ENCODE results near the gene SSBP4.
A peak's percentile ranks its signal among the peaks of the same experiment; 100 is the strongest.

SSBP4 gene

DNA sequence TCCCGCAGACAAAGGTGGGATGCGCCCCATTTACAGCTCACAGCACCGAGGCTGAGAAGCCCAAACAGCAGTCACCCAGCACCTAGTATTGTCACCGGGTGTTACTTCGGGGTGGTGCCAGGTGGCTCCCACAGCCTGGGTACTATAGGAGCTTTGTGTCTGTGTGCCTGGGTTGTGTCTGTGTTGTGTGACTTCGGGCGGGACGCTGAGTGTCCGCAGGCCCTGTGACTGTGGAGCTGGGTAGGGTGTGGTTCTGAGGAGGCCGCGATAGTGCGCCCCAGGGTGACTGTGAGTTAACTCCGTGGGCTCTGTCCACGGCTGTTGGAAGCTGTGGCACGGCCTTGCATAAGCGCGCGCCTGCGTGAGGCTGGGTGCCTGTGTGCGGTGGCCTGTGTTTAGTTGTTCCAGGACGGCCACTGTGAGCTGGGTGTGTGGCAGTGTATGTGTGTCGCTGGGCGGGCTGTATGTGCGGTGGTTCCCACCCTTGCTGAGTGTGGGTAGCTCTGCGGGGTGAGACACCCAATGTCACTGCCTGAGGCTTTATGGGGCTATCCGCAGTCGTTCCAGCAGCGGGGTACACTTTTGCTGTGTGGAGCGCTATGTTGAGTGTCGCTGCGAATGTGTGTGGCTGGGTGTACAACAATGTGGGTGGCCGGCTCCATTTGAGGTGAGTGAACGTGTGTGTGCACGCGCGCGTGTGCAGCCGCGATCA, 559 bp upstream of the SSBP4 start:
- H3K27ac ChIP-seq, result peak overlapping the region; percentile 86
- DNase-seq (ENCODE audit: low spot score), result no peak
- TF ChIP-seq, protein P1, sequence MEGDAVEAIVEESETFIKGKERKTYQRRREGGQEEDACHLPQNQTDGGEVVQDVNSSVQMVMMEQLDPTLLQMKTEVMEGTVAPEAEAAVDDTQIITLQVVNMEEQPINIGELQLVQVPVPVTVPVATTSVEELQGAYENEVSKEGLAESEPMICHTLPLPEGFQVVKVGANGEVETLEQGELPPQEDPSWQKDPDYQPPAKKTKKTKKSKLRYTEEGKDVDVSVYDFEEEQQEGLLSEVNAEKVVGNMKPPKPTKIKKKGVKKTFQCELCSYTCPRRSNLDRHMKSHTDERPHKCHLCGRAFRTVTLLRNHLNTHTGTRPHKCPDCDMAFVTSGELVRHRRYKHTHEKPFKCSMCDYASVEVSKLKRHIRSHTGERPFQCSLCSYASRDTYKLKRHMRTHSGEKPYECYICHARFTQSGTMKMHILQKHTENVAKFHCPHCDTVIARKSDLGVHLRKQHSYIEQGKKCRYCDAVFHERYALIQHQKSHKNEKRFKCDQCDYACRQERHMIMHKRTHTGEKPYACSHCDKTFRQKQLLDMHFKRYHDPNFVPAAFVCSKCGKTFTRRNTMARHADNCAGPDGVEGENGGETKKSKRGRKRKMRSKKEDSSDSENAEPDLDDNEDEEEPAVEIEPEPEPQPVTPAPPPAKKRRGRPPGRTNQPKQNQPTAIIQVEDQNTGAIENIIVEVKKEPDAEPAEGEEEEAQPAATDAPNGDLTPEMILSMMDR (conservative IDR thresholded peaks at IDR 0.05; ENCODE audit: low read depth), result no peak
- CTCF ChIA-PET, result interaction anchor here (0.7 to 1.8 kb wide), 8 partner anchors 16 to 196 kb away, joined by 3 to 6 read pairs (median 4); partner anchors contain the start of genes GDF15 and IQCN
- POLR2A ChIA-PET (ENCODE audit: low non-redundant PET), result interaction anchor here (0.6 to 1.1 kb wide), 2 partner anchors 33 to 138 kb away, joined by 3 to 6 read pairs; partner anchors contain the start of gene GDF15

DNA sequence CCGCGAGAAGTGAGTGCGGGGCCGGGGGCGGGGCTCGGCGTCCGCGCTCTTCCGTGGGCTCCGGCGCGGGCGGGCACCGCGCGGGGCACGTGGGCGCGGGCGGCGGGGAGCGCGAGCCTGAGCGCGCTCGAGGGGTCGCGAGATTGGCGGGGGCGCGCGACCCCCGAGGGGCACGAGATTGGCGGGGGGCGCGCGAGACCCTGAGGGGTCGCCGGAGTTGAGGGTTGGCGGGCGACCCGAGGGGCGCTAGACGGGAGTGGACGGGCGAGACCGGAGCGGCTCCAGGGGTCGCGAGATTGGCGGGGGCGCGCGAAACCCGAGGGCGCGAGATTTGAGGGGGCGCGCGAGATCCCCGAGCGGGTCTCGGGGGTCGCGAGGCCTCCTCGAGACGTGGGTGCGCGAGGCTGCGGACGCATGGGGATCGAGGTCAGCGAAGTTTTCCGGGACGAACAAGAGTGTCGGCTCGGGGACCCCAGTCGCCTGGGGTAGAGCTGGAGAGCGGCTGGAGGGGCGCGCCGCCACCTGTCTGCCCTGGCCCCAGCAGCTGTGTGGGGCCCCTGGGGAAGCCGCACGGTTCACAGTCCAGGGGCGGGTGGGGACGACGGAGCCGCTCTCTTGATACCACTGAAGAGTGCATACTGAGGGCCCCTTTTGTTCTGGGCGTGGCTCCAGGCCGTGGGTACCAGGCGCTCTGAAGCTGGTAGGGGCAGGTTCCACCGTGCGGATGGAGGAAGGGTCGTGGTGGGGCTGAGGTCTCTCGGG, 682 bp downstream of the SSBP4 start:
- H3K27ac ChIP-seq, result peak overlapping the region; percentile 86
- DNase-seq (ENCODE audit: low spot score), result no peak
- TF ChIP-seq, protein P1 (conservative IDR thresholded peaks at IDR 0.05; ENCODE audit: low read depth), result peak; percentile 45; the same call in 1 of the 2 replicates
- ChIA-PET POLR2A (ENCODE audit: low non-redundant PET) (interaction anchor here (1.1 kb wide), 1 partner anchor 34 kb away, joined by 3 read pairs; the partner anchor contains the start of gene GDF15), CTCF (interaction anchor here (0.6 to 1.8 kb wide), 8 partner anchors 15 to 198 kb away, joined by 3 to 6 read pairs (median 4); partner anchors contain the start of genes GDF15 and IQCN)

DNA sequence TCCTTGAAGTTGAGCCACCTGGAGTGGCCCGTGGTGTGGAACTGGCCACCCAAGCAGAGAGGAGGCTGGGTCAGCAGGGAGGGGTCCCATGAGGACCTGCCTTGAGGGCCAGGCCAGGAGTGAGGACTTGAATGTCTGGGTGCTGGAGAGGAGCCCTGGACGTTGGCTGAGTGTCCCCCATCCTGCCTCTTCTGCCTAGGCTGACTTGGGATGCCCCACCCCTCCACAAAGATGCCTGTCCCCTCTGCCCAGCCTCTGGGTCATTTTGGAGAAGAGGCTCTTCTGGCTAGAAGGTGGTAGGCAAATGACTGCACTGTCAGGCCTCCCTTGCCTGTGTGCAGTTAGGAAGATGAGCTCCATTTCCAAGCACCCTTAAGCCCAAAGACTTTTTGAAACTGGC, 1.7 kb downstream of the SSBP4 start:
- TF ChIP-seq, protein P1 (conservative IDR thresholded peaks at IDR 0.05; ENCODE audit: low read depth), result no peak
- DNase-seq (ENCODE audit: low spot score), result no peak
- ChIA-PET CTCF (interaction anchor here (0.5 kb wide), 1 partner anchor 11 kb away, joined by 6 read pairs; no protein-coding TSS in a partner anchor), POLR2A (ENCODE audit: low non-redundant PET) (interaction anchor here (0.6 kb wide), 1 partner anchor 147 kb away, joined by 3 read pairs; the partner anchor contains the start of gene IQCN)
- peak overlapping the region; percentile 86 for H3K27ac ChIP-seq

DNA sequence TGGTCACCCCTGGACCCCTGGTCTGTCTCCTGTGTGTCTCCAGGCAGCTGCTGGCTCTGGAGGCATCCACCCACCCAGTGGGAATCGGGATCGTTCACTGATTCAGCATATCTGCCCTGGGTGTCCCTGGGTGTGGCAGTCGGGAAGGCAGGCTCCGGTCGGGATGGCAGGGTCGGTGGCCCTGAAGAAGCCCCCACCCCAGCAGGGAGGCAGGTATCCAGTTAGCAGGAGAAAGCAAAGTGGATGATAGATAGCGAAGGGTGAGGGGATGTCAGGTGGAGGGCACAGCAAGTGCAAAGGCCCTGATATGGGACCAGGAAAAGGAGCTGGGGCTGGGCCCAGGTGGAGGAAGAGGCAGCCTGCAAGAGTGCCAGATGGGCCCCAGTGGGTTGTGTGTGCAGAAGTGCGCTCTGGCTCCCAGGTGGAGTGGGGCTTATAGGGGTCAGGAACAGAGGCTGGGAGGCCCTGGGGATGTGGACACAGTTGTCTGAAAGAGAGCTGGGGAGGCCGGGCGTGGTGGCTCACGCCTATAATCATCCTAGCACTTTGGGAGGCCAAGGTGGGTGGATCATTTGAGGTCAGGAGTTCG, 2.3 kb downstream of the SSBP4 start:
- H3K27ac ChIP-seq, result peak overlapping the region; percentile 86
- TF ChIP-seq, protein P1 (conservative IDR thresholded peaks at IDR 0.05; ENCODE audit: low read depth), result no peak
- ChIA-PET CTCF (interaction anchor here (1.1 kb wide), 1 partner anchor 10 kb away, joined by 3 read pairs; no protein-coding TSS in a partner anchor), POLR2A (ENCODE audit: low non-redundant PET) (interaction anchor here (0.5 to 0.6 kb wide), 2 partner anchors 147 to 230 kb away, joined by 3 to 9 read pairs; partner anchors contain the start of gene IQCN)
- DNase-seq (ENCODE audit: low spot score), result no peak

DNA sequence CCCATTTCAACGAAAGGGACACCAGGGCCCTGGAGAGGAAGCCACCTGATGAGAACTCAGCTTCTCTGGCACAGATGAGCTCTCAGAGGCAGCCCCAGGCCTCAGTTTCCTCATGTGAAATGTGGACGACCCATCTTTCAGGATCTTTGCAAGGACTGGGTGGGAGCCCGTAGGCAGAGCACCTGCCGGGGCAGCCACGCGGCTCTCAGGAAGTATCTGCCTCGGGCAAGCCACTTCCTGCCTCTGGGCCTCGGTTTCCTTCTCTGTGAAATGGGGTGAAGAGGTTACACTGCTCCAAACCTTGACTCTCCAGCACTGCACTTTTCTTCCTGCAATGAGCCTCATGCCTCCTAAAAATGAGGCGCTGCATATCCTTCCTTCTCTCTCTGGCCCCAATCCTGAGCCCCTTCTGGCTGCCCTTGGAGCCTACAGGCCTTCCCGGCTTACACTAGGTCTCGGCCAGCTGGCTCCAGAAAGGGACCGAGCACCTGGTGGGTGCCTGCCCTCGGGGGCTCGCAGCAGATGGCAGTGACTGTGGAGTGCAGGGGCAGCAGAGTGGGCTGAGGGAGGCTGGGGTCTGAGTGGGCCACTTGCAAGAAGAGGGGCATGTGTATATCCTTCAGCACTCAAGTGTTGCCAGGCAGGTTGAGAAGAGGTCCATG, 3.5 kb downstream of the SSBP4 start:
- TF ChIP-seq, protein P1 (conservative IDR thresholded peaks at IDR 0.05; ENCODE audit: low read depth), result no peak
- CTCF ChIA-PET, result interaction anchor here (1.0 to 1.1 kb wide), 2 partner anchors 11 to 84 kb away, joined by 3 to 7 read pairs; no protein-coding TSS in a partner anchor
- POLR2A ChIA-PET (ENCODE audit: low non-redundant PET), result no interaction called here
- no peak for DNase-seq (ENCODE audit: low spot score)
- peak overlapping the region; percentile 86 for H3K27ac ChIP-seq

Measured in RWPE1 (cell line).